Trophoblast cell (in vitro differentiated cells and primary cell): ENCODE measurements around the gene MRPL55.

Experiments used
- DNase-seq, 2 donors: peaks; one replicate each; pipeline ENCODE4 v3.0.0-alpha.2; 2016
- H2AFZ ChIP-seq: 2 replicates; pipeline ENCODE4 v1.6.1; 2013; ENCODE audit warnings: low read length, moderate library complexity, mild to moderate bottlenecking; ENCODE audit not compliant: insufficient read depth, poor library complexity
- H2AK5ac ChIP-seq: 2 replicates; pipeline ENCODE4 v1.6.1; 2013; ENCODE audit warnings: mild to moderate bottlenecking, low read length
- H2BK120ac ChIP-seq: 2 replicates; pipeline ENCODE4 v1.6.1; 2013; ENCODE audit warnings: low read length, mild to moderate bottlenecking, moderate library complexity; ENCODE audit not compliant: insufficient read depth, poor library complexity
- H2BK12ac ChIP-seq: 2 replicates; pipeline ENCODE4 v1.6.1; 2013; ENCODE audit warnings: mild to moderate bottlenecking, low read length, moderate library complexity
- H2BK5ac ChIP-seq: 2 replicates; pipeline ENCODE4 v1.6.1; 2013; ENCODE audit warnings: low read length, low read depth, moderate library complexity, mild to moderate bottlenecking; ENCODE audit not compliant: poor library complexity
- H3K14ac ChIP-seq: 2 replicates; pipeline ENCODE4 v1.6.1; 2013; ENCODE audit warnings: mild to moderate bottlenecking, low read length
- H3K18ac ChIP-seq: 2 replicates; pipeline ENCODE4 v1.6.1; 2013; ENCODE audit warnings: mild to moderate bottlenecking, low read length
- H3K23ac ChIP-seq: 2 replicates; pipeline ENCODE4 v1.6.1; 2013; ENCODE audit warnings: low read length
- H3K27ac ChIP-seq: 2 replicates; pipeline ENCODE4 v1.5.1; 2013; ENCODE audit warnings: low read depth, mild to moderate bottlenecking, inconsistent platforms, low read length, moderate library complexity
- H3K27me3 ChIP-seq: 2 replicates; pipeline ENCODE4 v1.6.1; 2013; ENCODE audit warnings: inconsistent platforms, mild to moderate bottlenecking, low read length, moderate library complexity; ENCODE audit not compliant: insufficient read depth
- H3K36me3 ChIP-seq, 2 experiments: 1 replicate in 1 of 2; 2 replicates in 1 of 2; pipeline ENCODE4 v1.6.1; 2013; ENCODE audit warnings: low read length in 2 of 2, mild to moderate bottlenecking in 2 of 2, moderate library complexity in 1 of 2; ENCODE audit not compliant: insufficient read depth in 2 of 2, control insufficient read depth in 1 of 2
- H3K4ac ChIP-seq: 2 replicates; pipeline ENCODE4 v1.6.1; 2013; ENCODE audit warnings: low read depth, mild to moderate bottlenecking, low read length, moderate library complexity
- H3K4me1 ChIP-seq, 2 experiments: 1 replicate in 1 of 2; 2 replicates in 1 of 2; pipeline ENCODE4 v1.6.1; 2013; ENCODE audit warnings: low read length in 2 of 2, mild to moderate bottlenecking in 2 of 2, moderate library complexity in 1 of 2; ENCODE audit not compliant: insufficient read depth in 2 of 2, control insufficient read depth in 1 of 2
- H3K4me2 ChIP-seq: 2 replicates; pipeline ENCODE4 v1.6.1; 2013; ENCODE audit warnings: inconsistent platforms, mild to moderate bottlenecking, low read length, moderate library complexity
- H3K4me3 ChIP-seq: 2 replicates; pipeline ENCODE4 v1.5.1; 2013; ENCODE audit warnings: mild to moderate bottlenecking, low read depth, low read length, inconsistent platforms
- H3K79me1 ChIP-seq: one replicate; pipeline ENCODE4 v1.6.1; 2013; ENCODE audit warnings: low read length
- H3K79me2 ChIP-seq: 2 replicates; pipeline ENCODE4 v1.6.1; 2013; ENCODE audit warnings: low read length, mild to moderate bottlenecking; ENCODE audit not compliant: control insufficient read depth, insufficient read depth, poor library complexity
- H3K9ac ChIP-seq: 2 replicates; pipeline ENCODE4 v1.6.1; 2013; ENCODE audit warnings: mild to moderate bottlenecking, low read length
- H3K9me3 ChIP-seq: 2 replicates; pipeline ENCODE4 v1.6.1; 2013; ENCODE audit warnings: low read depth, mild to moderate bottlenecking, control low read depth, inconsistent platforms, low read length; ENCODE audit not compliant: insufficient read depth
- H4K12ac ChIP-seq: 2 replicates; pipeline ENCODE4 v1.6.1; 2013; ENCODE audit warnings: low read depth, mild to moderate bottlenecking, low read length, moderate library complexity
- H4K8ac ChIP-seq: 2 replicates; pipeline ENCODE4 v1.6.1; 2013; ENCODE audit warnings: low read depth, mild to moderate bottlenecking, low read length, moderate library complexity
- H4K91ac ChIP-seq: one replicate; pipeline ENCODE4 v1.6.1; 2013; ENCODE audit warnings: low read depth, mild to moderate bottlenecking, low read length, moderate library complexity
- WGBS: extraction: QIAGEN DNeasy Blood & Tissue Kit; methylation state at CpG from one replicate; pipeline ENCODE4 v1.1.7; 2013; ENCODE audit warnings: missing lambda C conversion rate; ENCODE audit not compliant: insufficient read length, insufficient coverage; ENCODE audit errors: extremely low coverage; 5-methylcytosine and 5-hydroxymethylcytosine counted together

The MRPL55 gene

DNA sequence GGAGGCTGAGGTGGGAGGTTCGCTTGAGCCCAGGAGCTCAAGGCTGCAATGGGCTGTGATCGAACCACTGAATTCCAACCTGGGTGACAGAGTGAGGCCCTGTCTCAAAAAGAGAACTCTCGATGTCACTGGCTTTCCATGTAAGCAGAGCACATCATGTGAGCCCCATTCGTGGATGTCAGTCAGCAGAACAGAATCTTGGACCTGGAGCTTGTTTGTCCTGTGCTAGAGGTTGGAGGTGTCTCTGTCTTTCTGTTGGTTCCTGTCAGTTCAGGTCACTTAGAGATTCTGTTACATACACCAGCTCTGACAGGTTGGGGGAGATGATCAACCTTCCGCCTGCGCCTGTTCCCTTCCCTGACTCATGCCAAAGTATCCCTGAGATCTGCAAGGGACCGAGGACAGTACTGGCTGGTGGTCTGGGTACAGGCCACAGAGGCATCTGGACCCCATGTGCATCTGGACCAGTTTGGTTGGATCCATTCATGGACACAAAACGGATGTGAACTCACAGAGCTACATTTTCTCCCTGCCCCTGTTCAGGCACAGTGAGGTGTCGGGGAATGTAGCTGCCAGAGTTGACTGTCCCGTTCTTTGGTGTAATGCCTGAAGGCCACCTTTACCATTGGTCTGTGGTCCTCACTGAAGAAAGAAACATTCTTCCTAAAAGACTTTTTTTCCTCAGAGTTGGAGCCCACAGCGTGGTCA, 16.6 kb downstream of the MRPL55 start:
- no peak overlapping the region for H2AFZ ChIP-seq
- H4K8ac ChIP-seq = no peak overlapping the region
- H3K27me3 ChIP-seq = no peaks in the 10 kb centered on the region
- no peak overlapping the region for H3K27ac ChIP-seq
- H3K9ac ChIP-seq = no peak overlapping the region
- H3K4me1 ChIP-seq = peaks cover 33 to 37% of the 10 kb centered on the region in 2 experiments
- no peak overlapping the region for H2BK5ac ChIP-seq
- H3K14ac ChIP-seq = no peak overlapping the region
- H3K18ac ChIP-seq = no peak overlapping the region
- H3K36me3 ChIP-seq = peaks cover 43 to 56% of the 10 kb centered on the region in 2 experiments
- no peak overlapping the region for H2BK120ac ChIP-seq
- H3K9me3 ChIP-seq = peaks cover 7% of the 10 kb centered on the region
- H3K79me1 ChIP-seq = no peaks in the 10 kb centered on the region
- DNase-seq = peak; percentile 35 to 52
- no peak overlapping the region for H4K12ac ChIP-seq
- H3K79me2 ChIP-seq = peaks cover 77% of the 10 kb centered on the region
- no peak overlapping the region for H2AK5ac ChIP-seq
- WGBS = no CpG with 5 or more reads among the region's 11 CpGs
- no peak overlapping the region for H3K23ac ChIP-seq
- no peak overlapping the region for H3K4me2 ChIP-seq
- H3K4ac ChIP-seq = peak overlapping the region; percentile 93
- no peak overlapping the region for H2BK12ac ChIP-seq
- H3K4me3 ChIP-seq = no peak overlapping the region
- H4K91ac ChIP-seq = no peak overlapping the region

DNA sequence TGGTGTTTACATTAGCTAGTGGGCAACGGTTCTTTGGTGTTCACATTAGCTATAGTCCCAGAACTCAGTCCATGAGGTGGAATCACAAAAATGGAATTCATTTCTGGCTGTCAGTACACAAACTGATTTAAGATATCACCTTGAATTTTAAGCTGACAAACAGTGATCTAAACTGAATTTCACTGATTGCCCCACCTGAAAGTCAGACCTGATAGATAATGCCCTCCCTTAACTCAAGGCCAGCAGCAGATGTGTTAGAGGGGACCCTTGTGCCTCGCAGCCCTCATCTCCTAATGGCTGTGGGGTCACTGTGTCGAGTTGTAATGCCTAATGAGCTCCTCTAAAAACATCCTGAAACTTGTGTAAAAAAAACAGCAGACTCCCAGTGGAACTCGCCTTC, 18.0 kb downstream of the MRPL55 start:
- no CpG with 5 or more reads among the region's 4 CpGs for WGBS
- no peak overlapping the region for H3K4me2 ChIP-seq

DNA sequence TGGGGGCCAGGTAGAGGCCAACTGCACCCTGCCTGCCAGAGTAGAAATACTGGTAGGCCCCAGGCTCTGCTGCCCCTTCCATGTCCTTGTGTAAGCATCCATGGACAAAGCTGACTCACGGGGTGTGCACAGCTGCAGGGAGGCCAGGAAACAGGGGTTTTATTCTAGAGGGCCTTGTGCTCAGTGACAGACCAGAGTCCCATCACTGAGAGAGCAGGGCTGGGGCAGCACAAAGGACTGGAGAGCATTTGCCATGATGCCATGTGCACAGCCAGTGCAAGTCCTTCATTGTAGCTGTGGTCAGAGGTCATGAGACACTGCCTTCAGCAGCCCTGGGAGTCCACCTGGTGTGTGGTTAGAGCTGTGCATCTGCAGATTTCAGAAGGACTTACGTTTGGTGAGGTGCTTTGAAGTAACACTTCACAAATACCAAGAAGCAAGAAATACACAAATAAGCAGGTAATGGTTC, 18.5 kb downstream of the MRPL55 start:
- H3K27me3 ChIP-seq = no peaks in the 10 kb centered on the region
- no CpG with 5 or more reads among the region's 2 CpGs for WGBS

More for the DNA sequence above, 18.0 kb downstream of the MRPL55 start:
- no peak overlapping the region for H3K18ac ChIP-seq
- no peak overlapping the region for H3K4me3 ChIP-seq
- H2AK5ac ChIP-seq = no peak overlapping the region
- peaks cover 33 to 39% of the 10 kb centered on the region in 2 experiments for H3K4me1 ChIP-seq
- peaks cover 29 to 45% of the 10 kb centered on the region in 2 experiments for H3K36me3 ChIP-seq
- no peak overlapping the region for H4K12ac ChIP-seq
- peaks cover 7% of the 10 kb centered on the region for H3K9me3 ChIP-seq
- H4K8ac ChIP-seq = no peak overlapping the region
- peaks cover 78% of the 10 kb centered on the region for H3K79me2 ChIP-seq
- no peak overlapping the region for H2AFZ ChIP-seq
- no peaks in the 10 kb centered on the region for H3K79me1 ChIP-seq
- no peak overlapping the region for H3K23ac ChIP-seq
- H3K4ac ChIP-seq = peak overlapping the region; percentile 83
- H3K27ac ChIP-seq = no peak overlapping the region
- H2BK12ac ChIP-seq = no peak overlapping the region
- no peak overlapping the region for H3K14ac ChIP-seq
- no peak overlapping the region for H2BK5ac ChIP-seq
- DNase-seq = no peak
- H4K91ac ChIP-seq = no peak overlapping the region
- no peak overlapping the region for H2BK120ac ChIP-seq
- no peak overlapping the region for H3K9ac ChIP-seq
- no peaks in the 10 kb centered on the region for H3K27me3 ChIP-seq

DNA sequence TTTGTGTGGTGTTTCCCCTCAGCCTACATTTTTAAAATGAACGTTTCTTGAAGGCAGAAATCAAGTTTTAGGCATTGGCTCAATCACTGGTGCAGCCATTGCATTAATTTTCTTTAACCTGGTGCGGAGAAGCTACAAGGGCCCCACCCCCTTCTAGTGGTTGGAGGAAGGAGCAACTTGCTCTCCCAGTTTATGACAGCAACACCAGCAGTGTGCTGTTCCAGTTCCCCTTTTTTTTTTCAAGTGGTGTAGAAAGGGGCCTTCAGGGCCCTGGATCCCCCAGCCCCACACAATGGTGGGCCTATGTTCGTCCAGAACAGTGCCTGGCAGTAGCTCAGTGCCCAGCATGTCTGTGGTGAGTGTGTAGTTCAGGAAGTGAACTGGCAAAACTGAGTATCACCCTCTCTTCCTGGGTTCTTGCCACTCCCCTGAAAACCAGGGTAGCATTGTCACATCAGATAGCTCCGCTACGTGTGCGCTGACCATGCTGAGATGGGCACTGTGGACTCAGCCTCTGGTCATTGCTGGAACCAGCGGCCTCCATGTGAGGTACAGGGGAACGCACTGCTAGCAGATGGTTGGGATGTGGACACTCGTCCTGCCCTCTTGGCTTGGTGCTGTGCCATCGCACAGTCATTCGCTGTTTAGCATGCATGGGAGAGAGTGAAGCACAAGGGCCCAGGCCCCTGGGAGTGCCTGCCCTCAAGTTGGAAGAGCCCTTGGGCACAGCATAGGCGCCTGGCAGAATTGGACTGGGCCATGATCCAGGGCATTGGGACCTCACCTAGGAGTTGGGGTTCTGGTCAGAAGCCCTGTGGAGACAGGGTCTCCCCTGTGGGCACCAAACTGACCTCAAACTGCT, 19.3 kb downstream of the MRPL55 start:
- H3K4me3 ChIP-seq = peak overlapping the region; percentile 0
- H4K12ac ChIP-seq = no peak overlapping the region
- H3K79me1 ChIP-seq = no peaks in the 10 kb centered on the region
- H2AFZ ChIP-seq = peak overlapping the region; percentile 11
- H3K23ac ChIP-seq = no peak overlapping the region
- H3K9me3 ChIP-seq = peaks cover 7% of the 10 kb centered on the region
- peaks cover 27 to 47% of the 10 kb centered on the region in 2 experiments for H3K36me3 ChIP-seq
- no peak overlapping the region for H3K4me2 ChIP-seq
- H3K4me1 ChIP-seq = peaks cover 43 to 53% of the 10 kb centered on the region in 2 experiments
- no peak overlapping the region for H4K8ac ChIP-seq
- H3K27ac ChIP-seq = no peak overlapping the region
- H3K9ac ChIP-seq = no peak overlapping the region
- H2BK5ac ChIP-seq = no peak overlapping the region
- no peak overlapping the region for H3K18ac ChIP-seq
- WGBS = no CpG with 5 or more reads among the region's 12 CpGs
- H2AK5ac ChIP-seq = no peak overlapping the region
- H2BK120ac ChIP-seq = no peak overlapping the region
- H2BK12ac ChIP-seq = no peak overlapping the region
- H3K27me3 ChIP-seq = no peaks in the 10 kb centered on the region
- no peak for DNase-seq
- no peak overlapping the region for H4K91ac ChIP-seq
- peak overlapping the region; percentile 83 for H3K4ac ChIP-seq
- peaks cover 81% of the 10 kb centered on the region for H3K79me2 ChIP-seq
- H3K14ac ChIP-seq = no peak overlapping the region

More for the DNA sequence above, 18.5 kb downstream of the MRPL55 start:
- peak overlapping the region; percentile 83 for H3K4ac ChIP-seq
- no peak overlapping the region for H3K14ac ChIP-seq
- no peak overlapping the region for H3K23ac ChIP-seq
- H3K36me3 ChIP-seq = peaks cover 26 to 45% of the 10 kb centered on the region in 2 experiments
- no peak overlapping the region for H2BK120ac ChIP-seq
- DNase-seq = no peak
- H3K79me2 ChIP-seq = peaks cover 78% of the 10 kb centered on the region
- no peaks in the 10 kb centered on the region for H3K79me1 ChIP-seq
- H3K9ac ChIP-seq = no peak overlapping the region
- no peak overlapping the region for H3K4me2 ChIP-seq
- H3K9me3 ChIP-seq = peaks cover 7% of the 10 kb centered on the region
- no peak overlapping the region for H2AFZ ChIP-seq
- H3K4me3 ChIP-seq = no peak overlapping the region
- H2AK5ac ChIP-seq = no peak overlapping the region
- H2BK5ac ChIP-seq = no peak overlapping the region
- H3K4me1 ChIP-seq = peaks cover 35 to 44% of the 10 kb centered on the region in 2 experiments
- H4K8ac ChIP-seq = no peak overlapping the region
- no peak overlapping the region for H4K91ac ChIP-seq
- H2BK12ac ChIP-seq = no peak overlapping the region
- H4K12ac ChIP-seq = no peak overlapping the region
- no peak overlapping the region for H3K27ac ChIP-seq
- H3K18ac ChIP-seq = no peak overlapping the region
